Fibroblast of mammary gland (primary cell): ENCODE results near the gene AOPEP.

Experiments used
- DNase-seq: peaks from one replicate; pipeline ENCODE4 v3.0.0-alpha.2; 2010; ENCODE audit warnings: low read depth
- H3K4me3 ChIP-seq: 2 replicates; pipeline ENCODE4 v1.5.1; 2011; ENCODE audit warnings: low read depth, mild to moderate bottlenecking, low read length, moderate library complexity; ENCODE audit not compliant: control insufficient read depth
- TF ChIP-seq, protein P1 (sequence below): conservative IDR thresholded peaks from 2 replicates; pipeline ENCODE4 v1.5.1; 2011; ENCODE audit warnings: low read depth, low read length, inconsistent platforms; ENCODE audit not compliant: control insufficient read depth, insufficient read depth

AOPEP gene

DNA sequence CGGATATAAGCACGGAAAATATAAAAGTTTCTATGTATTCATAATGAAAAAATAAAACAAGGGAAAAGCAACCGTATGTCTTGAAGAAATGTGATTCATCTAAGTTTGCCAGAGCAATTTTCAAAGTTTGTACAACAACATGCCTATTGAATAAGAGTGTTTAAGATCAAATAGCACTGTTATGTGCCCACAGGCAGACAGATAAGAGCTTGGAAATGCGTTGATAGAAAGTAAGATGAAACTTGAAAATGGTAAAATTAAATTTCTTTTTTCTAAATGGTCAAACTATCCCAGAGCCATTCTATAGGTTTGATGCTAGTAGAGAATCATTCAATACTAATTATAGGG lies 401.7 kb downstream of the AOPEP start:
- no peak for DNase-seq
- H3K4me3 ChIP-seq, result no peak overlapping the region
- TF ChIP-seq, protein P1, sequence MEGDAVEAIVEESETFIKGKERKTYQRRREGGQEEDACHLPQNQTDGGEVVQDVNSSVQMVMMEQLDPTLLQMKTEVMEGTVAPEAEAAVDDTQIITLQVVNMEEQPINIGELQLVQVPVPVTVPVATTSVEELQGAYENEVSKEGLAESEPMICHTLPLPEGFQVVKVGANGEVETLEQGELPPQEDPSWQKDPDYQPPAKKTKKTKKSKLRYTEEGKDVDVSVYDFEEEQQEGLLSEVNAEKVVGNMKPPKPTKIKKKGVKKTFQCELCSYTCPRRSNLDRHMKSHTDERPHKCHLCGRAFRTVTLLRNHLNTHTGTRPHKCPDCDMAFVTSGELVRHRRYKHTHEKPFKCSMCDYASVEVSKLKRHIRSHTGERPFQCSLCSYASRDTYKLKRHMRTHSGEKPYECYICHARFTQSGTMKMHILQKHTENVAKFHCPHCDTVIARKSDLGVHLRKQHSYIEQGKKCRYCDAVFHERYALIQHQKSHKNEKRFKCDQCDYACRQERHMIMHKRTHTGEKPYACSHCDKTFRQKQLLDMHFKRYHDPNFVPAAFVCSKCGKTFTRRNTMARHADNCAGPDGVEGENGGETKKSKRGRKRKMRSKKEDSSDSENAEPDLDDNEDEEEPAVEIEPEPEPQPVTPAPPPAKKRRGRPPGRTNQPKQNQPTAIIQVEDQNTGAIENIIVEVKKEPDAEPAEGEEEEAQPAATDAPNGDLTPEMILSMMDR, result no peak

DNA sequence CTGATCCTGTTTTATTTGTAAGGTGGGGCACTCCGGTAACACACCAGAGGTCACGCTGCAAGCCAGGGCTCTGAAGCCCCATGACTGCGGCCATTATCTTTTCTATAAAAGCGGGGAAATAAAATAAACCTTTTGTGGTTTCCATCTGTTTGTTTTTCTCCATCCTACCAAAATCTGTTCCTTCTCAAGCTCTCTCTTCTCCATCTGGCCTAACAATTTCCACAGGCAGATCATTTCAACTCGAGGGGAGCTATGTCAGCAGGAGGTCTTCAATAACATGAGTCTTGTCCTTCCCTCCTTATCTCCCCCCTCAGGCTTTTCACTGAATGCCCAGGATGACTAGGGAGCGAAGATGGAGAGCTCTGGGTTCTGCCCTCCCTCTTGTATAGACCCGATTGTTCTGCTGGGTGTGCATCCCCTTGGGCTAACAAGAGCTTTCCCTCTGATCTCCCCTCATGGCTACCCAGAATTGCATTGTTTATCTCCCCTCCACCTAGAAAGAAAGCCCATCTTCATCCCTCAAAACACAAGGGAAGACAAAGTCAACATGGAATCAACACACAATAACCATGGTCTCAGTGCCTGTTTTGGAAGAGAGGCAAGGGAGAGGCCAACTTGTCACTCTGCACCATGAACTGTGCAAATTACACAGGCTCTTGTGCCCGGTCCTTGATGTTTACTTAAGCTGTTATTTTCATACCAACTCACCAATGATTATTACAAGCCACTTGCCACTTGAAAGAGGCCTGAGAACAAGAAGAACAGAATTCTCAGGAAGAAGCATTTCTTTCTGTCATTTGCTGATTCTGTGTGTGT lies 403.2 kb downstream of the AOPEP start:
- DNase-seq, result no peak
- no peak overlapping the region for H3K4me3 ChIP-seq
- TF ChIP-seq, protein P1, result no peak

DNA sequence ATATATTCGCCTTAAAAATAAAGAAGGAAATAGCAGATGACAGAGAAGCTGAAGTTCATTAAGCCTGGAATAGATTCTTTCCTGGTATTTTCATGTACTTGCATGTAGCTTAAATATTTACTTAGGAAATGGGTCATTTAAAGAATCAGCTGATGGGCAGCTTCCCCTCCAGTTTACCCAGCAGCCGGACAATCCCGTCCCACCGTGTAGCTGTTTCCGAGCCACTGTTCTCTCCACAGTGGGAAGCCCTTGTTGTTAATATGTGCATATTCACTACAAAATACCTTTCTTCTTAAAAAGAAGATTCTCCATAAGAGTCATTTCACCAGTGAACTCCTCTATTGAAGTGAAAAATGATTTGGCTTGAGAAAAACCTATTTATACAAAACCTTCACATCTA lies 404.0 kb downstream of the AOPEP start:
- TF ChIP-seq, protein P1, result no peak
- no peak for DNase-seq
- H3K4me3 ChIP-seq, result no peak overlapping the region

DNA sequence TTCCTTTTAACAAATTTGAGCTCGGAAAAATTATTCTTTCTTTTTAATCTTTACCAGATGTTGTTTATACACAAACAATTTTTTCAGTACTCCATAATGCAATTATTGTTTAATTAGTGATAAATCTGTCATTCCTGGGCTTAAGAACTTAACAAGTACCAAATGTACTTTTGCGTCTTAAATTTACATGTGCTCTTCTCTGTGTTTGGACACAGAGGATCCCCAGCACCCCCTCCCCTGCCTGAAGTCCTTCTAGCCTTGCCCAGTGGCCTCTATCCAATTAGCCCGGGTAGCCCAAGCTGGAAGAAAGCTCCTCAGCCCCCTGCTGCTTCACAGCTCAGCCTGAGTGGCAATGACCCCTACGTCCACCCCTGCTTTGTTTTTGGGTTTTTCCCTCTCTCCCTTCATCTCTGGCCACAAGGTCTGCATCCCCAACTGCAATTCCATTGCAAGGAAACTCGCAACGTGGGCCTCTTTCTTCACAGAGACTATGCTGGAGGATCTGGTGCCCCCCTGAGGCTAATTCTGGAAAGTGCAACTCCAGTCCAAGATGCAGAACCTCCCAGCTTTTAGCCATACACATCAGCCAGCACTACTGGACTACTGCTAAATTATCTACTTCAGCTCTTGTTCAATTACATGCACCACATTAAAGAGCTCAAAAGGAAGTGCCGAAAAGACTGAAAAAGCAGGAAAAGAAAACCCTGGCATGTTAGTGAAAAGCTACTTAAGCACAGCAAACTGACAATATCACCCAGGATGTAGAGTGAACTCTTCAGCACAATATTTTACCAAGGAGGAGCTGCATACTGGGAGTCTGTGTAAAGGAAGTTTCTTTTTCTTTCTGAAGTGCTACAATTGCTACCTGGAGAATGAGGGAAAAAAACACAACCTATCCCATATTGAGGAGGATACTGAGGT lies 404.8 kb downstream of the AOPEP start:
- TF ChIP-seq, protein P1, result peak; percentile 89
- H3K4me3 ChIP-seq, result no peak overlapping the region
- DNase-seq, result peak; percentile 57

DNA sequence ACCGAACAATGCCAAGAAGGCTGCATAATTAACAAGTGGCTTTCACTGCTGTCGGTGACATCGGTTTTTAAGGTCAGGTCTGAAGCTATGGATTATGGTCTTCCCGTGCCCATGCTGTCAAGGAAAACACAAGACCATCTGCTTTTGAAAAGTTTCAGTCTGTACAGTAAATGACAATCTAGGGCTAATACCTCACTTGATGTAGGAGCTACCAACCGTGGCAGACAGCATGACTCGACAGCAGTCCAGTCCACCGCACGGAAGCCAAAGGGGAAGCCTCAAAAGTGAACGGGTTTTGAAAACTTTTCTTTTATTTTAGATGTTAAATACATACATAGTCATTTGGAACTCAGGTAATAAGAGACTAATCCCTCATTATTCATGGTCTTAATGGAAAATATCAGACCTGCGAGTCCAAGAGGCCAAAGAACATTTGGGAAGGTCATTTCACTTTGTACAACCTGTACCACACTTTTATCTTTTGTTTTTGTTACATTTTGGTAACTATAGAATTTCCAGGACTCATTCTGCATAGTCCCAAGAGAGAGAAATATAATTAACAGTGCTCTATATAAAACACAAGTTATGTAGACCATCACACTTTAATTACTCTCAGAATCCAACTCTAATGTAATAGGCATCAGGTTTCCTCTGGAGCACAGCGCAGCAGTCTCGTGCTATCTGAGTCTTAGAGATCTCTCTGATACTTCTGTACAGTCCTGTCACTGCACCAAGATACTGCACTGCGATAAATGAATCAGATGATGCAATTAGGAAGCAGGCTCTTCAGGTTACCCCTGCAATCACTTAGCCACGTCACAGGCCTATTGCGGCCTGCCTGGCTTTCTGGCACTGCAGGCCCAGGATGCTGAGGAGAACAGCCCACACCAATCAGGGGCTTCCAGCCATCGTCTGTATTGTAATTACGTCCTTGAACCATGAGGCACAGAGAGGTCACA lies 406.1 kb downstream of the AOPEP start:
- no peak overlapping the region for H3K4me3 ChIP-seq
- no peak for DNase-seq
- TF ChIP-seq, protein P1, result no peak

DNA sequence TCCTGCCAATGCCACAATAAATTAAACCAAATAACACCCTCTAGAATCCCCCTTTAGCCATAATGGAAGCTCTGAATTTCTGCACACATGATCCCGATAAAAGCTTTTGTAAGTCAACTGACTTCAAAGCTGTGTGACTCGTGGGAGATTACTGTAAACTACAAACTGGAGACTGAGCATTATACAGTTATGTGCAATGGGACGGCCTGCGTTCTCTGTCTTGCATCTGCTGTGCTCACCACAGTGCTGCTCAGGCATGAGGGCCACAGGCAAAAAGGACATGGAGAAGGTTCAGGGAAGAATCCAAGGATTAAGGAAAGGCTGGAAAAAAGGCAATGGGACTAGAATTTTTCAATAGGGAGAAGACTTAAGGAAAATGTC lies 406.8 kb downstream of the AOPEP start:
- no peak for DNase-seq
- TF ChIP-seq, protein P1, result no peak
- H3K4me3 ChIP-seq, result no peak overlapping the region
